Endothelial cell of umbilical vein (primary cell): ENCODE data around the gene ATAD2B. TPM values are rescaled to one million over a fixed set of nuclear protein-coding genes. Genes with fewer than 3 reads are reported as not detected.
"Not testable (repeated sequence)": the region's sequence is repeated elsewhere in the genome, so short reads cannot be mapped to it uniquely, and the experiment has no call there.

Experiments used
- BruUV-seq: library from RNA; stranded (reverse); fragments of 400-500 nt; replicated peaks from 2 replicates; lab custom pipeline; 2021; lab: Mats Ljungman, UMichigan
- CTCF ChIA-PET: fragments of 300-600, 350-600 bp; sonication (Branson Sonifier 250); formaldehyde crosslinking; loops from one replicate; lab custom pipeline; 2021; ENCODE audit warnings: antibody characterized with exemption, inconsistent platforms; lab: Charles Lee
- POLR2A ChIA-PET: fragments of 300-600, 350-600 bp; sonication (Branson Sonifier 250); formaldehyde crosslinking; loops from one replicate; lab custom pipeline; 2021; ENCODE audit warnings: antibody characterized with exemption, inconsistent platforms; lab: Charles Lee
- DNase-seq: peaks from one replicate; pipeline ENCODE4 v3.0.0-alpha.2; 2011; ENCODE audit warnings: low read depth, low spot score
- FAIRE-seq: peaks from 2 replicates; lab custom pipeline; 2011; peaks lifted over from hg19 to GRCh38; lab: Jason Lieb, UNC
- H2AFZ ChIP-seq: 2 replicates; pipeline ENCODE4 v1.6.0; 2012; ENCODE audit warnings: low read depth, low read length, control low read depth, inconsistent platforms
- H3K27ac ChIP-seq: 2 replicates; pipeline ENCODE4 v1.5.1; 2011; ENCODE audit warnings: low read depth, mild to moderate bottlenecking, control low read depth, low read length, moderate library complexity; ENCODE audit not compliant: insufficient read depth
- H3K27me3 ChIP-seq, 2 experiments: 2 replicates each; pipeline versions ENCODE4 v1.6.0 to v1.6.1; 2011; ENCODE audit warnings: low read length in 2 of 2, mixed read lengths in 1 of 2; ENCODE audit not compliant: control insufficient read depth in 2 of 2, insufficient read depth in 2 of 2
- H3K36me3 ChIP-seq, 2 experiments: 2 replicates in 1 of 2; 3 replicates in 1 of 2; pipeline ENCODE4 v1.5.1; 2011; ENCODE audit warnings: low read length in 2 of 2, mild to moderate bottlenecking in 1 of 2, moderate library complexity in 1 of 2; ENCODE audit not compliant: control insufficient read depth in 2 of 2, insufficient read depth in 2 of 2; ENCODE audit errors: extremely low read depth in 1 of 2
- H3K4me1 ChIP-seq: 3 replicates; pipeline ENCODE4 v1.5.1; 2011; ENCODE audit warnings: mild to moderate bottlenecking, low read length; ENCODE audit not compliant: control insufficient read depth, insufficient read depth; ENCODE audit errors: extremely low read depth
- H3K4me2 ChIP-seq: 2 replicates; pipeline ENCODE4 v1.6.1; 2011; ENCODE audit warnings: low read length, control low read depth, mixed read lengths; ENCODE audit not compliant: insufficient read depth
- H3K4me3 ChIP-seq, 3 experiments: fragments of 200-600 bp in 1 of 3; sonication (generic), shearing (Covaris generic) in 1 of 3; replicated peaks in 1 of 3; 2 replicates each; pipeline ENCODE4 v1.5.1; 2011 to 2016; ENCODE audit warnings: control low read depth in 3 of 3, low read length in 3 of 3, mild to moderate bottlenecking in 2 of 3, inconsistent platforms in 1 of 3, low read depth in 1 of 3, moderate library complexity in 1 of 3; ENCODE audit not compliant: insufficient read depth in 1 of 3
- H3K79me2 ChIP-seq: 2 replicates; pipeline ENCODE4 v1.6.0; 2012; ENCODE audit warnings: low read length, inconsistent platforms; ENCODE audit not compliant: control insufficient read depth, insufficient read depth
- H3K9ac ChIP-seq: replicated peaks from 2 replicates; pipeline ENCODE3; 2011; ENCODE audit warnings: low read length, control low read depth; ENCODE audit not compliant: insufficient read depth; ENCODE audit errors: extremely low read depth
- H3K9me1 ChIP-seq: replicated peaks from 3 replicates; pipeline ENCODE4 v1.6.0; 2011; ENCODE audit warnings: mild to moderate bottlenecking, low read length; ENCODE audit not compliant: control insufficient read depth, insufficient read depth; ENCODE audit errors: extremely low read depth
- H3K9me3 ChIP-seq: replicated peaks from 2 replicates; pipeline ENCODE4 v1.5.1; 2012; ENCODE audit warnings: low read length, inconsistent platforms; ENCODE audit not compliant: control insufficient read depth, insufficient read depth
- H4K20me1 ChIP-seq: replicated peaks from 2 replicates; pipeline ENCODE3; 2011; ENCODE audit warnings: mild to moderate bottlenecking, low read length; ENCODE audit not compliant: control insufficient read depth, insufficient read depth; ENCODE audit errors: extremely low read depth
- CTCF ChIP-seq, 2 donors: IDR thresholded peaks; 1 replicate in 1 of 2; 2 replicates in 1 of 2; pipeline ENCODE4 v1.5.1; 2011; ENCODE audit warnings: low read length in 2 of 2, mild to moderate bottlenecking in 2 of 2, moderate library complexity in 2 of 2, control low read depth in 1 of 2, inconsistent platforms in 1 of 2, low read depth in 1 of 2; ENCODE audit not compliant: insufficient read depth in 1 of 2; ENCODE audit errors: extremely low read depth in 1 of 2
- EZH2 ChIP-seq: IDR thresholded peaks from 2 replicates; pipeline ENCODE4 v1.6.1; 2012; ENCODE audit warnings: borderline replicate concordance, low read depth, mild to moderate bottlenecking, moderate library complexity, low read length, inconsistent platforms; ENCODE audit not compliant: severe bottlenecking
- FOS ChIP-seq: IDR thresholded peaks from 2 replicates; pipeline ENCODE4 v1.6.1; 2011; ENCODE audit warnings: mild to moderate bottlenecking, low read length, moderate library complexity, borderline replicate concordance; ENCODE audit not compliant: insufficient read depth
- GATA2 ChIP-seq: IDR thresholded peaks from 2 replicates; pipeline ENCODE4 v1.7.0; 2011; ENCODE audit warnings: low read depth, mild to moderate bottlenecking, moderate library complexity, mixed read lengths, low read length; ENCODE audit not compliant: insufficient read length, insufficient read depth
- JUN ChIP-seq: IDR thresholded peaks from 2 replicates; pipeline ENCODE4 v1.6.1; 2011; ENCODE audit warnings: borderline replicate concordance, low read depth; ENCODE audit not compliant: insufficient read length, insufficient read depth
- MAX ChIP-seq: IDR thresholded peaks from 2 replicates; pipeline ENCODE4 v1.6.1; 2011; ENCODE audit not compliant: insufficient read depth, insufficient read length
- MYC ChIP-seq: IDR thresholded peaks from one replicate; pipeline ENCODE4 v1.6.1; 2011; ENCODE audit warnings: mild to moderate bottlenecking, low read depth, low read length
- POLR2A ChIP-seq: IDR thresholded peaks from 2 replicates; pipeline ENCODE4 v1.6.1; 2012; ENCODE audit warnings: low read depth, mild to moderate bottlenecking, control low read depth, low read length
- POLR2AphosphoS5 ChIP-seq: IDR thresholded peaks from 2 replicates; pipeline ENCODE4 v1.6.1; 2012; ENCODE audit warnings: low read depth, mild to moderate bottlenecking, control low read depth, low read length, moderate library complexity; ENCODE audit not compliant: insufficient read depth
- dilution Hi-C: fragments of 300-500 bp; cut with MboI; formaldehyde crosslinking; loops from one replicate; pipeline ENCODE4 v1.15.0; 2019; ENCODE audit warnings: low sequenced_read_pairs; ENCODE audit not compliant: extremely low pct_ligation_motif_present
- intact Hi-C: fragments of 100-400 bp; cut with micrococcal nuclease; formaldehyde crosslinking; loops from one replicate; pipeline ENCODE4 v1.10.0; 2022
- polyA plus RNA-seq, 4 experiments: library from polyadenylated mRNA; depleted of rRNA in 3 of 4; stranded (reverse) in 3 of 4; unstranded in 1 of 4; fragments of >200 nt; gene quantifications; 2 replicates each; pipeline versions ENCODE4 v1.2.1 to v1.2.3, GENCODE V29; 2011 to 2012; ENCODE audit warnings: missing spikeins in 1 of 4
- total RNA-seq: library from RNA; stranded (reverse); gene quantifications from 2 replicates; pipeline ENCODE4 v1.2.3, GENCODE V29; 2021

The ATAD2B gene
- total and polyA plus RNA-seq, 2 donors (not counting 3 experiments of a cell fraction or from before 2014, with no cell fraction given), result 2.5 to 19.1 TPM

GRCh38 chr2:23953625-23954024 lies 26.7 kb upstream of the ATAD2B start:
- FAIRE-seq (no peak), DNase-seq (no peak)
- Histone ChIP-seq H2AFZ (no peak overlapping the region), H3K27ac (no peak overlapping the region), H3K4me2 (no peak overlapping the region), H3K27me3 (no peaks in the 10 kb centered on the region), H4K20me1 (no peaks in the 10 kb centered on the region), H3K4me1 (no peaks in the 10 kb centered on the region), H3K4me3 (no peak overlapping the region), H3K9ac (no peak overlapping the region), H3K79me2 (peaks cover 14% of the 10 kb centered on the region), H3K9me1 (no peaks in the 10 kb centered on the region), H3K9me3 (no peaks in the 10 kb centered on the region), H3K36me3 (no peaks in the 10 kb centered on the region)
- CTCF ChIA-PET, result no interaction called here
- dilution Hi-C loops, result no loop called here
- TF ChIP-seq JUN (no peak), FOS (no peak), MYC (no peak), CTCF (IDR thresholded peaks at IDR 0.05; ENCODE audit: extremely low read depth in 1 of 2, insufficient read depth in 1 of 2, low read depth in 1 of 2, low read length in 2 of 2) (no peak), POLR2AphosphoS5 (no peak), MAX (no peak), POLR2A (no peak), GATA2 (no peak), EZH2 (no peak)
- intact Hi-C loops, result no loop called here
- BruUV-seq, result no TSS peak
- POLR2A ChIA-PET, result no interaction called here

GRCh38 chr2:23952558-23952957 lies 25.6 kb upstream of the ATAD2B start:
- H3K27ac ChIP-seq, POLR2A ChIA-PET, BruUV-seq, H3K9me3 ChIP-seq, FAIRE-seq, H3K27me3 ChIP-seq, H3K9ac ChIP-seq, H3K4me3 ChIP-seq, H3K4me1 ChIP-seq, H3K4me2 ChIP-seq, dilution Hi-C loops, H3K9me1 ChIP-seq, H2AFZ ChIP-seq, H4K20me1 ChIP-seq, intact Hi-C loops, H3K36me3 ChIP-seq, DNase-seq: not testable (repeated sequence)
- CTCF ChIA-PET, result interaction anchor here (0.9 to 1.1 kb wide), 2 partner anchors 26 to 40 kb away, joined by 3 to 4 read pairs; partner anchors contain the start of gene ATAD2B
- H3K79me2 ChIP-seq, result peaks cover 14% of the 10 kb centered on the region
